Measurements from ENCODE around the gene TMEM98.

The TMEM98 gene, protein sequence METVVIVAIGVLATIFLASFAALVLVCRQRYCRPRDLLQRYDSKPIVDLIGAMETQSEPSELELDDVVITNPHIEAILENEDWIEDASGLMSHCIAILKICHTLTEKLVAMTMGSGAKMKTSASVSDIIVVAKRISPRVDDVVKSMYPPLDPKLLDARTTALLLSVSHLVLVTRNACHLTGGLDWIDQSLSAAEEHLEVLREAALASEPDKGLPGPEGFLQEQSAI

DNA sequence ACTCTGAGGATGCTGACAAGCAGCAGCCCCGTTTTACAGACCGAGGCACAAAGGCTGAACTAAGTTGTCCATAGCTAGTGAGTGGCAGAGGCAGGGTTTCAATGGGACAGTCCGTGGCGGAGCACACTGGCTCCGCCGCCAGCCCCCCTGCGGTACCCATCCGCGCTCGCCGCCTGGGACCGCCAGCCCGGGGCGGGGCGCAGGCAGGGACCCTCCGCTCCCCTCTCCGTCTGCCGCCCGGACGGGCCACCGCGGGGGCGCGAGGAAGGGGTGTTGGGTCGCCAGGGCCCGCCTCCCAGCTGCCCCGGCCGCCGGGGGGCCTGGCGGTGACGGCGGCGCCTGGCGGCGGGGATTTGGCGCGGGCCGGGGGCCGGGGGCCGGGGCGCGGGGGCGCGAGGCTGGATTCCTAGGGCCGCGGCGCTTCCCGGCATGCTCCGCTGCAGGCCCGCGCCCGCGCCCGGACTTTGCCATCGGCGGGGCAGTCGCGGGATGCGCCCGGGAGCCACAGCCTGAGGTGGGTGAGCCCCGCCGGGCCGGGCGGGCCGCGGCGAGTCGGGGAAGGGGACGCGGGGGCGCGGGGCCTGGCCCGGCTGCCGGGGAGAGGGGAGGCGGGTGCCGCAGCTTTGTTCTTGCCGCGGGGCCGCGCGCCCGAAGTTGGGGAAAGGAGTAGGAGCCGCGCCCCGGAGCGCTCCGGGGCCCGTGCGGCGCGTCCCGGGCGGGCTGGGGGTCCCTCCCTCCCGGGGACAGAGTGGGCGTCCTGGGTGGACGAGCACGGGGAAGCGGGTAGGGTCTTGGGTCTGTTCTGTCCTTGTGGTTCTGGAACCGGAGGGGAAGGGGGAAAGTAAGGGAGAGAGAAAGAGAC lies at the start of gene TMEM98:
TSS of gene TMEM98 (plus strand) at position 430 of the 862 bp plus-strand sequence. CDS start 3,376 bp downstream, outside the sequence.
- TF ChIP-seq RARB (CRISPR knock-in tag; IDR thresholded peaks at IDR 0.05) (no peak), ESRRG (CRISPR knock-in tag; IDR thresholded peaks at IDR 0.05) (no peak), TCF4 (CRISPR knock-in tag; IDR thresholded peaks at IDR 0.05; ENCODE audit: borderline replicate concordance) (no peak), ZC3H10 (CRISPR knock-in tag; IDR thresholded peaks at IDR 0.05) (no peak)
- peak; percentile 74 for ATAC-seq

DNA sequence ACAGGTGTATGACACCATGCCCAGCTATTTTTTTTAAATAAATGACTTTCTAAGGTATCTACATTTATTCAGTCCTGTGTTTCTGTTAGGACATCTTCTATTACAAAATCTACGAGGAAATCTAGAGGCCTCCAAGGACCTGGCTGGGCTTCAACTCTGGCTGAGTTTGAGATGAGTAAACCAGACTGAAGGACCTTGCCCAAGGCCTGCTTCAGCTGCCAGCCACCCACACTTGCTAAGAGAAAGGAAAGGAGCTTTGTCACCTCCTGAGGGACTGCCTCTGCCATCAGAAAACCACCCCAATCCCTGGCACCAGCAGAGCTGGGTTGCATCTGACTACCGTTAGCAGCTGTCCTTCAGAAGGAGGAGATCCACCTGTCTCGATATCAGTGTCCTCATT lies 49.7 kb upstream of the TMEM98 start:
- ATAC-seq = no peak

DNA sequence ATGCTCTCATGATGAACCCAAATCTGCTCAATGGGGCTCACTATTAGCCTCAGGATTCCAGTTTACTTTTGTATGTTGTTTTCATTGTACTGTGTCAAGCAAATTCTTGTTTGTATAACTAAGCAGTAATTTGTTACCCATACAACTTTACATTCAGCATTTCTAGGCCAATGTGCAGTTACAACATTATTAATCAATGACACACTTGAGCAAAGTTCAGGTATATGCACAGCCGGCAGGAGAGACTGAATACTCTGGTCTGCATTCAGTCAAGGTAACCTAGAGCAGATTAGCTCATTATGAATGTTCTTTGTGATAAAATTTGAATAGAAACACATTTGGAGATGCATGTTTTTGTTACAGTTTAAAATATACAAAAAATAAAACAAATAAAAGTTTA lies 48.8 kb upstream of the TMEM98 start:
- TF ChIP-seq ZNF8 (CRISPR knock-in tag; IDR thresholded peaks at IDR 0.05) (no peak), ZNF70 (CRISPR knock-in tag; IDR thresholded peaks at IDR 0.05) (no peak)
- no peak for ATAC-seq

More for the DNA sequence above, 49.7 kb upstream of the TMEM98 start:
- TF ChIP-seq PPARA (CRISPR knock-in tag; IDR thresholded peaks at IDR 0.05; ENCODE audit: borderline replicate concordance) (no peak), ZFP30 (CRISPR knock-in tag; IDR thresholded peaks at IDR 0.05) (no peak), CSDC2 (CRISPR knock-in tag; IDR thresholded peaks at IDR 0.05) (no peak)

DNA sequence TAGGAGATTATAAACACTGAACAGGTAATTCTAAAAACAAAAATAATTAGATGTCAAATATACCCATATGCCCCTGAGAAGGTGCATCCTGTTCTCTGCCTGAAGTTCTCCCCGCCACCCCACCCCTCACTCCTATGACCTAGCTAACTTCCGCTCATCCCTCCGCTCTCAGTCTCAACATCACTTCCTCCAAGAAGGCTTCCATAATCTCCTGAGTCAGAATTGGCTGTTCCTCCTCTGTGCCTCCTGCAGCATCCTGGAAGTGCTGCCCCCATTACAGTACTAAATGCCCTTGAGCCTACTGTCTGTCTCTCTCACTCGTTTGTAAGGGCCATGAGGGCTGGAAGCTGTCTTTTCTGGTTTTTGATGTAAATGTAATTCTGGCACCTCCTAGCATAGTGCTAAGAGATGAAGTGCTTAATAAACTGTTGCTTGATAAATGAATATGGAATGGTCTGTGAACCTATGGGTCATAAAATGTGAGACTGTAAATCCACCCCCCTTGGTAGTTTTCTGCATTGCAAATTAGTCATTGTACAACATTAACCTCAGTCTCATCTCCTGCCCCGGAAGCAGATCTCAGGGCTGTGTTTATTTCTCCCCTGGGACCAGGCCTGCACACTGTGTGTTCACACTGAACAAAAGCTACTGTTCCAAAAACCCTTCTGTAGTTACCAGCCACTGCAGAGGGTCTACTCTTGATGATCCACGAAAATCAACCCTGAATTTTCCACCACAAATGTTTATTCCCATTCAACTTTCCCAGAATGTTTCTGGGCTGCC lies 47.1 kb upstream of the TMEM98 start:
- no peak for ATAC-seq
- TF ChIP-seq, protein P1, sequence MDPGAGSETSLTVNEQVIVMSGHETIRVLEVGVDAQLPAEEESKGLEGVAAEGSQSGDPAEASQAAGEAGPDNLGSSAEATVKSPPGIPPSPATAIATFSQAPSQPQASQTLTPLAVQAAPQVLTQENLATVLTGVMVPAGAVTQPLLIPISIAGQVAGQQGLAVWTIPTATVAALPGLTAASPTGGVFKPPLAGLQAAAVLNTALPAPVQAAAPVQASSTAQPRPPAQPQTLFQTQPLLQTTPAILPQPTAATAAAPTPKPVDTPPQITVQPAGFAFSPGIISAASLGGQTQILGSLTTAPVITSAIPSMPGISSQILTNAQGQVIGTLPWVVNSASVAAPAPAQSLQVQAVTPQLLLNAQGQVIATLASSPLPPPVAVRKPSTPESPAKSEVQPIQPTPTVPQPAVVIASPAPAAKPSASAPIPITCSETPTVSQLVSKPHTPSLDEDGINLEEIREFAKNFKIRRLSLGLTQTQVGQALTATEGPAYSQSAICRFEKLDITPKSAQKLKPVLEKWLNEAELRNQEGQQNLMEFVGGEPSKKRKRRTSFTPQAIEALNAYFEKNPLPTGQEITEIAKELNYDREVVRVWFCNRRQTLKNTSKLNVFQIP (CRISPR knock-in tag; IDR thresholded peaks at IDR 0.05; ENCODE audit: borderline replicate concordance, low read depth) = no peak
- TF ChIP-seq ZNF565 (CRISPR knock-in tag; conservative IDR thresholded peaks at IDR 0.05; ENCODE audit: low read depth) = no peak
- TF ChIP-seq CSDC2 (CRISPR knock-in tag; IDR thresholded peaks at IDR 0.05) = no peak
- no peak for TF ChIP-seq TCF4 (CRISPR knock-in tag; IDR thresholded peaks at IDR 0.05; ENCODE audit: borderline replicate concordance)
- no peak for TF ChIP-seq ZNF8 (CRISPR knock-in tag; IDR thresholded peaks at IDR 0.05)
- TF ChIP-seq ARNTL (CRISPR knock-in tag; IDR thresholded peaks at IDR 0.05; ENCODE audit: borderline replicate concordance, low read depth) = no peak
- no peak for TF ChIP-seq SNAI2 (CRISPR knock-in tag; IDR thresholded peaks at IDR 0.05)
- TF ChIP-seq BACH2 (CRISPR knock-in tag; IDR thresholded peaks at IDR 0.05; ENCODE audit: borderline replicate concordance) = no peak
- TF ChIP-seq, protein P2, sequence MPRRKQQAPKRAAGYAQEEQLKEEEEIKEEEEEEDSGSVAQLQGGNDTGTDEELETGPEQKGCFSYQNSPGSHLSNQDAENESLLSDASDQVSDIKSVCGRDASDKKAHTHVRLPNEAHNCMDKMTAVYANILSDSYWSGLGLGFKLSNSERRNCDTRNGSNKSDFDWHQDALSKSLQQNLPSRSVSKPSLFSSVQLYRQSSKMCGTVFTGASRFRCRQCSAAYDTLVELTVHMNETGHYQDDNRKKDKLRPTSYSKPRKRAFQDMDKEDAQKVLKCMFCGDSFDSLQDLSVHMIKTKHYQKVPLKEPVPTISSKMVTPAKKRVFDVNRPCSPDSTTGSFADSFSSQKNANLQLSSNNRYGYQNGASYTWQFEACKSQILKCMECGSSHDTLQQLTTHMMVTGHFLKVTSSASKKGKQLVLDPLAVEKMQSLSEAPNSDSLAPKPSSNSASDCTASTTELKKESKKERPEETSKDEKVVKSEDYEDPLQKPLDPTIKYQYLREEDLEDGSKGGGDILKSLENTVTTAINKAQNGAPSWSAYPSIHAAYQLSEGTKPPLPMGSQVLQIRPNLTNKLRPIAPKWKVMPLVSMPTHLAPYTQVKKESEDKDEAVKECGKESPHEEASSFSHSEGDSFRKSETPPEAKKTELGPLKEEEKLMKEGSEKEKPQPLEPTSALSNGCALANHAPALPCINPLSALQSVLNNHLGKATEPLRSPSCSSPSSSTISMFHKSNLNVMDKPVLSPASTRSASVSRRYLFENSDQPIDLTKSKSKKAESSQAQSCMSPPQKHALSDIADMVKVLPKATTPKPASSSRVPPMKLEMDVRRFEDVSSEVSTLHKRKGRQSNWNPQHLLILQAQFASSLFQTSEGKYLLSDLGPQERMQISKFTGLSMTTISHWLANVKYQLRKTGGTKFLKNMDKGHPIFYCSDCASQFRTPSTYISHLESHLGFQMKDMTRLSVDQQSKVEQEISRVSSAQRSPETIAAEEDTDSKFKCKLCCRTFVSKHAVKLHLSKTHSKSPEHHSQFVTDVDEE (CRISPR knock-in tag; IDR thresholded peaks at IDR 0.05) = no peak
- no peak for TF ChIP-seq RARB (CRISPR knock-in tag; IDR thresholded peaks at IDR 0.05)
- TF ChIP-seq, protein P3, sequence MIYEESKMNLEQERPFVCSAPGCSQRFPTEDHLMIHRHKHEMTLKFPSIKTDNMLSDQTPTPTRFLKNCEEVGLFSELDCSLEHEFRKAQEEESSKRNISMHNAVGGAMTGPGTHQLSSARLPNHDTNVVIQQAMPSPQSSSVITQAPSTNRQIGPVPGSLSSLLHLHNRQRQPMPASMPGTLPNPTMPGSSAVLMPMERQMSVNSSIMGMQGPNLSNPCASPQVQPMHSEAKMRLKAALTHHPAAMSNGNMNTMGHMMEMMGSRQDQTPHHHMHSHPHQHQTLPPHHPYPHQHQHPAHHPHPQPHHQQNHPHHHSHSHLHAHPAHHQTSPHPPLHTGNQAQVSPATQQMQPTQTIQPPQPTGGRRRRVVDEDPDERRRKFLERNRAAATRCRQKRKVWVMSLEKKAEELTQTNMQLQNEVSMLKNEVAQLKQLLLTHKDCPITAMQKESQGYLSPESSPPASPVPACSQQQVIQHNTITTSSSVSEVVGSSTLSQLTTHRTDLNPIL (CRISPR knock-in tag; IDR thresholded peaks at IDR 0.05; ENCODE audit: low read depth) = no peak
- no peak for TF ChIP-seq GLIS3 (CRISPR knock-in tag; IDR thresholded peaks at IDR 0.05)
- TF ChIP-seq PPARA (CRISPR knock-in tag; IDR thresholded peaks at IDR 0.05; ENCODE audit: borderline replicate concordance) = no peak
- TF ChIP-seq, protein P4, sequence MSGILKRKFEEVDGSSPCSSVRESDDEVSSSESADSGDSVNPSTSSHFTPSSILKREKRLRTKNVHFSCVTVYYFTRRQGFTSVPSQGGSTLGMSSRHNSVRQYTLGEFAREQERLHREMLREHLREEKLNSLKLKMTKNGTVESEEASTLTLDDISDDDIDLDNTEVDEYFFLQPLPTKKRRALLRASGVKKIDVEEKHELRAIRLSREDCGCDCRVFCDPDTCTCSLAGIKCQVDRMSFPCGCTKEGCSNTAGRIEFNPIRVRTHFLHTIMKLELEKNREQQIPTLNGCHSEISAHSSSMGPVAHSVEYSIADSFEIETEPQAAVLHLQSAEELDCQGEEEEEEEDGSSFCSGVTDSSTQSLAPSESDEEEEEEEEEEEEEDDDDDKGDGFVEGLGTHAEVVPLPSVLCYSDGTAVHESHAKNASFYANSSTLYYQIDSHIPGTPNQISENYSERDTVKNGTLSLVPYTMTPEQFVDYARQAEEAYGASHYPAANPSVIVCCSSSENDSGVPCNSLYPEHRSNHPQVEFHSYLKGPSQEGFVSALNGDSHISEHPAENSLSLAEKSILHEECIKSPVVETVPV (CRISPR knock-in tag; IDR thresholded peaks at IDR 0.05) = no peak

Measured in SK-N-SH treated with all-trans-retinoic acid at 6 μM for 48 hours (cell line).